WERI-Rb-1 (cell line): ENCODE data around the gene SHTN1.

Source experiments
- DNase-seq: peaks from one replicate; pipeline ENCODE4 v3.0.0-alpha.2; 2020
- H3K27ac ChIP-seq: fragments of 250-450 bp; sonication (Bioruptor Pico); 2 replicates; pipeline ENCODE4 v1.5.1; 2020; ENCODE audit warnings: mild to moderate bottlenecking, moderate library complexity
- H3K27me3 ChIP-seq: fragments of 250-450 bp; sonication (Bioruptor Pico); 2 replicates; pipeline ENCODE4 v1.5.1; 2021; ENCODE audit warnings: mild to moderate bottlenecking, low read depth, moderate library complexity; ENCODE audit not compliant: insufficient read depth, severe bottlenecking
- H3K36me3 ChIP-seq: fragments of 250-450 bp; sonication (Bioruptor Pico); 2 replicates; pipeline ENCODE4 v1.5.1; 2020; ENCODE audit warnings: mild to moderate bottlenecking, moderate library complexity
- H3K4me3 ChIP-seq: 2 replicates; pipeline ENCODE4 v1.5.1; 2011; ENCODE audit warnings: low read depth, mild to moderate bottlenecking, control low read depth, low read length
- H3K9me3 ChIP-seq: fragments of 250-450 bp; sonication (Bioruptor Pico); 2 replicates; pipeline ENCODE4 v1.5.1; 2021; ENCODE audit warnings: mild to moderate bottlenecking, moderate library complexity; ENCODE audit not compliant: severe bottlenecking
- TF ChIP-seq, protein P1 (sequence below): IDR thresholded peaks from 2 replicates; pipeline ENCODE4 v1.5.1; 2011; ENCODE audit warnings: low read depth, mild to moderate bottlenecking, control low read depth, inconsistent platforms, low read length

Gene SHTN1

DNA sequence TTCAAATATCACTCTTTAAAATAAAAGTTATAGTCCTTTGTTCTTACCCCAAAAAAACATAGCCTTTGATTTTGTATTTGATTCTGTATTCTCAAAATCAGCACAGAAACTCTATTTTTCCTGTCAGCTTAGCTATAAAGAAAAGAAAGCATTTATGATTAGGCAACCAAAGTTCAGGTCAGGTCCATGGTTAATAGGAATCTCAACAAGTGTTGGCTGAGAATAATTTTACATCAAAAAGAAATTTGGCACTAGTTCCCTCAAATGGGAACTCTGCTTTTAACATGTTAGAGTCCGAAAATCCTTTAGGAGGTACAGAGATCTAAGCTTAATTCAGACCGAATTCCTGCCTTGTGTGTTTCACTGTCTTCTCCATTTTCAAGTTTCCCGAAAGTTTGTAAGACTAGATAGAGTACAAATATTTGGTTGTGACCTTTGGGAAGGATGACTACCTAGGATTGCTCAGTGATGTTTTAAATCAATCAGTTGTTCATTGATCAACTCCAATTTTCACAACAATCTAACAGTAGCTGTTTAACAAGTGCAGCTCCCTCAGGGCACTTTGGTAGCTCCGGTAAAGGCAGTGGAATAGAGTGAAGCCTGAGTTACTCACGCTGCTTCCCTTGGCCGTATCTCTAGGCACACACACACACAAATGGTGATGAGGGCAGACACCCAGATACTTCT, 164.5 kb downstream of the SHTN1 start:
- DNase-seq = no peak
- Histone ChIP-seq H3K27ac (no peak overlapping the region), H3K9me3 (no peaks in the 10 kb centered on the region), H3K27me3 (no peaks in the 10 kb centered on the region), H3K4me3 (no peak overlapping the region), H3K36me3 (no peaks in the 10 kb centered on the region)
- TF ChIP-seq, protein P1, sequence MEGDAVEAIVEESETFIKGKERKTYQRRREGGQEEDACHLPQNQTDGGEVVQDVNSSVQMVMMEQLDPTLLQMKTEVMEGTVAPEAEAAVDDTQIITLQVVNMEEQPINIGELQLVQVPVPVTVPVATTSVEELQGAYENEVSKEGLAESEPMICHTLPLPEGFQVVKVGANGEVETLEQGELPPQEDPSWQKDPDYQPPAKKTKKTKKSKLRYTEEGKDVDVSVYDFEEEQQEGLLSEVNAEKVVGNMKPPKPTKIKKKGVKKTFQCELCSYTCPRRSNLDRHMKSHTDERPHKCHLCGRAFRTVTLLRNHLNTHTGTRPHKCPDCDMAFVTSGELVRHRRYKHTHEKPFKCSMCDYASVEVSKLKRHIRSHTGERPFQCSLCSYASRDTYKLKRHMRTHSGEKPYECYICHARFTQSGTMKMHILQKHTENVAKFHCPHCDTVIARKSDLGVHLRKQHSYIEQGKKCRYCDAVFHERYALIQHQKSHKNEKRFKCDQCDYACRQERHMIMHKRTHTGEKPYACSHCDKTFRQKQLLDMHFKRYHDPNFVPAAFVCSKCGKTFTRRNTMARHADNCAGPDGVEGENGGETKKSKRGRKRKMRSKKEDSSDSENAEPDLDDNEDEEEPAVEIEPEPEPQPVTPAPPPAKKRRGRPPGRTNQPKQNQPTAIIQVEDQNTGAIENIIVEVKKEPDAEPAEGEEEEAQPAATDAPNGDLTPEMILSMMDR = no peak

DNA sequence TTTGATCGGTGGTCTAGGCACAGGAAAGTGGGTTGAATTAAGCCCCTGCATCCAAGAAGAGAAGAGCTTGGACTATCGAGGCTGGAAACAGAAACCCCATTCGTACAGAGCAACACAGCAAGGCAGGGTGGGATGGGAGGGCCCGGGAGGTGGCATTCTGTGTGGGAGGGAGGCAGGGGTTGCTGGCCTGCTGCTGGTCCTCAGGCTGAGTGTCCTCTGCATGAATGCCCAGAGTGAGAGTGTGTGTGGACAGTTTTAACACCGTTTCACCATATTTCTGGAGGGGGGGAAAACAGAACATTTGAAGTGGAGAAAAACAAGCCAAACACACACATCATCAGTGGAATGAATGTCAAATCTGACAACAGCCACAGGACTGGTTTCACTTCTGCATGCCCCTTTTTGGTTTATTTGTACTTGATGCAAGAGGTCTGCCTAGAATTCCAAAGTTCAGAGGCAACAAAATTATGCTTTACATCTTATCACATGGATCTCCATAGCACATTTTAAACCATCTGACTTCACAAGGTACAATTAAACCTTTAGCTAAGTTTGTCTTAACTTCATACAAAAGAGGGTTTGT, 166.8 kb downstream of the SHTN1 start:
- no peak for DNase-seq
- no peaks in the 10 kb centered on the region for H3K27me3 ChIP-seq
- no peak overlapping the region for H3K4me3 ChIP-seq
- no peaks in the 10 kb centered on the region for H3K36me3 ChIP-seq
- no peaks in the 10 kb centered on the region for H3K9me3 ChIP-seq
- TF ChIP-seq, protein P1 = no peak
- no peak overlapping the region for H3K27ac ChIP-seq

DNA sequence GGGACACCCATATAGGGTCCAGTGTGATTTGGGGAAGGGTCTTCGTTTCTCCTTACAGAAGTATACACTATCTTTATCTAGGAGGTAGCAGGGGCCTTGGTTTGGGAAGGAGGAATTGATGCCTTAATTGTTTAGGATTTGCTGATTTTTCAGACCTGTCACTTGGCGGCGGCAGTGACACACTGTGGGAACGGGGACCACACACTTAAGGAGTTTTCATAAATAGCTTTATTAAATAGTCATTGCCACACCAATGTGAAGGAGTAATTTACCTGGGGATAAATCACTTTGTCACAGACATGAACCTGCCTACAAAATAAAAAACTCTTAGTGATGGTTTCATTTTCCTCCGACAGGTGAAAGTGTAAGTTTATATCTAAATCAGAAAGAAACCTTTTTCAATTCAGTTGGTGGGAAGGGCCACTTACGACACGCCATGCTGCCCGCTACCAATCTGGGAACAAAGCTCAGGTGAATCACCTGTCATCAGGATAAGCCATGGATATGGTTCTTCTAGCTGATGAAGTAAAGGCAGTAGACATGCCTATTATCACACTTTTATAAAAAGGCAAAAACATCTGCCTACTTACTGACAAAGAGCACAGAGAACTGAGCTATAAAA, 168.0 kb downstream of the SHTN1 start:
- Histone ChIP-seq H3K36me3 (no peaks in the 10 kb centered on the region), H3K27ac (no peak overlapping the region), H3K9me3 (no peaks in the 10 kb centered on the region), H3K4me3 (no peak overlapping the region), H3K27me3 (no peaks in the 10 kb centered on the region)
- TF ChIP-seq, protein P1 = peak; percentile 30; the same call in 1 of the 2 replicates
- DNase-seq = peak; percentile 30

DNA sequence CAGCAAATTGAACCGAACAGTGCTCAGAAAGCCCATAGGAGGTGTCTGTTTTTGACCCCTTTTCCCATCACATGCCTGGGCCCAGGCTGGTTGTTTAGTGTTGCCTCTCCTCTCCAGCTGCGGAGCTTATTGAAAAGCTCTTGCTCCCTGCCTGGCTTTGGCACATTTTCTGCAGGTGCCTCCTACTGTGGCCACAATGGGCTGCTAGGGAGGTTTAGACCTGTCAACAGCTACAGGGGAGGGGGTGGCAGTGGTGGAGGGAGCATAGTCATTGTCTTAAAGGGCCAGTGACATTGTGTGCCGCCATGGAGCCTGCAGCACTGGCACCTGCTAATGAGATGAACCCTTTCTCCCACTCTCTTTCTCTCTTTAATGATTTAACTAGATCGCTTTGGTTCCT, 168.9 kb downstream of the SHTN1 start:
- peak; percentile 41 for DNase-seq
- TF ChIP-seq, protein P1 = no peak
- H3K4me3 ChIP-seq = no peak overlapping the region
- H3K27ac ChIP-seq = no peak overlapping the region
- H3K27me3 ChIP-seq = no peaks in the 10 kb centered on the region
- H3K9me3 ChIP-seq = no peaks in the 10 kb centered on the region
- H3K36me3 ChIP-seq = no peaks in the 10 kb centered on the region

DNA sequence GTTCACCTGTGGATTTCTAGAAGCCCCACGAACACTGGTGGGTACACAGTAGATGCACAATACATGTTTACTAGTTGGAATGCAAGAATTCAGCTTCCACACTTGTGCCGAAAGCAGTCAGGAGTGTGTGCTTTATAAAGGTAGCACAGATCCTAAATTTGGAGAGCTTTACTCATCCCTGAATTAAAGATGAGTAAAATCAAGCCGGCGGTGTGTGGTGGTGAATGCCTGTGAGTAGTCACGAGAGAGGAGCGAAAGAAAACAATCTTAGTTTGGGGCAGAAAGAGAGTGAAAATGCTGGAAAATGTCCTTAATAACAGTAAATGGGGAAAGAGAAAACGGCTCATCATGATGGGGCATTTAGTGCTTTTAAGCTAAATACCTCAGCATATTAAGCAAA, 169.3 kb downstream of the SHTN1 start:
- no peaks in the 10 kb centered on the region for H3K36me3 ChIP-seq
- no peak overlapping the region for H3K27ac ChIP-seq
- no peaks in the 10 kb centered on the region for H3K9me3 ChIP-seq
- H3K4me3 ChIP-seq = no peak overlapping the region
- TF ChIP-seq, protein P1 = no peak
- no peaks in the 10 kb centered on the region for H3K27me3 ChIP-seq
- no peak for DNase-seq
